HepG2 (cell line): ENCODE measurements around the gene NSD1. TPM values are rescaled to one million over a fixed set of nuclear protein-coding genes. Genes with fewer than 3 reads are reported as not detected.

Experiments used
- ATAC-seq: fragments of 200-7000 bp; cut with Tn5 transposase; 3 replicates; pipeline ENCODE4 v1.9.1; 2020; ENCODE audit warnings: mild to moderate bottlenecking, moderate library complexity
- BruUV-seq: library from RNA; stranded (reverse); fragments of 400-500 nt; replicated peaks from 2 replicates; lab custom pipeline; 2021; lab: Mats Ljungman, UMichigan
- CTCF ChIA-PET: fragments of 300-600 bp; formaldehyde crosslinking; extraction: SDS; loops from one replicate; lab custom pipeline; 2021; ENCODE audit warnings: low total read pairs, inconsistent platforms, low intra/inter-chr PET ratio; lab: Yijun Ruan, JAX
- POLR2A ChIA-PET: fragments of 350-600 bp; sonication (Branson Sonifier 250); formaldehyde crosslinking; loops from one replicate; lab custom pipeline; 2020; ENCODE audit warnings: antibody characterized with exemption, inconsistent platforms; lab: Yijun Ruan, JAX
- DNase-seq: peaks from one replicate; pipeline ENCODE4 v3.0.0-alpha.2; 2015; ENCODE audit warnings: low spot score
- FAIRE-seq: peaks from 3 replicates; lab custom pipeline; 2011; peaks lifted over from hg19 to GRCh38; lab: Jason Lieb, UNC
- H2AFZ ChIP-seq: one replicate; pipeline ENCODE4 v1.6.1; 2011; ENCODE audit warnings: low read length, inconsistent platforms
- H3K27ac ChIP-seq: fragments of 300-600 bp; 3 replicates; pipeline ENCODE4 v1.8.0; 2011; ENCODE audit warnings: mixed run types, mild to moderate bottlenecking, mixed read lengths, low read length, inconsistent platforms; ENCODE audit not compliant: insufficient read depth; ENCODE audit errors: extremely low read length
- H3K27me3 ChIP-seq, 2 experiments: fragments of 200-600 bp in 1 of 2; 2 replicates in 1 of 2; 3 replicates in 1 of 2; pipeline versions ENCODE4 v1.6.0 to v1.8.0; 2011; ENCODE audit warnings: low read length in 2 of 2, mild to moderate bottlenecking in 2 of 2, moderate library complexity in 2 of 2, inconsistent platforms in 1 of 2; ENCODE audit not compliant: insufficient read depth in 2 of 2, control insufficient read depth in 1 of 2
- H3K36me3 ChIP-seq, 2 experiments: fragments of 200-600 bp in 1 of 2; replicated peaks in 1 of 2; 2 replicates in 1 of 2; 3 replicates in 1 of 2; pipeline versions ENCODE4 v1.5.1 to v1.8.0; 2011; ENCODE audit warnings: low read length in 2 of 2, inconsistent platforms in 1 of 2; ENCODE audit not compliant: insufficient read depth in 2 of 2, control insufficient read depth in 1 of 2
- H3K4me1 ChIP-seq: 2 replicates; pipeline ENCODE4 v1.5.1; 2012; ENCODE audit warnings: low read length, inconsistent platforms; ENCODE audit not compliant: insufficient read depth
- H3K4me2 ChIP-seq: 2 replicates; pipeline ENCODE4 v1.6.0; 2011; ENCODE audit warnings: low read depth, low read length, inconsistent platforms
- H3K4me3 ChIP-seq, 3 experiments: fragments of 200-600 bp in 1 of 3; sonication (generic), shearing (Covaris generic) in 1 of 3; replicated peaks in 1 of 3; 2 replicates each; pipeline ENCODE4 v1.5.1; 2011 to 2016; ENCODE audit warnings: low read length in 3 of 3, inconsistent platforms in 2 of 3, low read depth in 2 of 3, mild to moderate bottlenecking in 2 of 3, control low read depth in 1 of 3, mixed read lengths in 1 of 3; ENCODE audit not compliant: insufficient read depth in 1 of 3
- H3K79me2 ChIP-seq: one replicate; pipeline ENCODE4 v1.6.1; 2011; ENCODE audit warnings: low read length, inconsistent platforms; ENCODE audit not compliant: insufficient read depth
- H3K9ac ChIP-seq: 2 replicates; pipeline ENCODE4 v1.6.0; 2011; ENCODE audit warnings: mild to moderate bottlenecking, low read depth, low read length, inconsistent platforms; ENCODE audit not compliant: insufficient read depth
- H3K9me3 ChIP-seq: 2 replicates; pipeline ENCODE4 v1.5.1; 2012; ENCODE audit warnings: mild to moderate bottlenecking, low read length
- H4K20me1 ChIP-seq: 2 replicates; pipeline ENCODE4 v1.6.0; 2011; ENCODE audit warnings: inconsistent platforms, mild to moderate bottlenecking, low read length, moderate library complexity; ENCODE audit not compliant: insufficient read depth
- DPF2 ChIP-seq: sonication (generic); formaldehyde crosslinking; IDR thresholded peaks from 2 replicates; pipeline ENCODE4 v1.4.0; 2020; ENCODE audit warnings: mild to moderate bottlenecking, low read depth, missing genetic modification reagents, borderline replicate concordance
- DR1 ChIP-seq: sonication (generic); formaldehyde crosslinking; IDR thresholded peaks from 2 replicates; pipeline ENCODE4 v1.8.0; 2021; ENCODE audit warnings: mild to moderate bottlenecking, missing genetic modification reagents, inconsistent platforms
- MTERF4 ChIP-seq: sonication (generic); formaldehyde crosslinking; IDR thresholded peaks from 2 replicates; pipeline ENCODE4 v1.8.0; 2023; ENCODE audit warnings: mild to moderate bottlenecking, missing genetic modification reagents
- NFRKB ChIP-seq: fragments of 450-650 bp; IDR thresholded peaks from 2 replicates; pipeline ENCODE4 v1.6.1; 2017
- POLR2AphosphoS2 ChIP-seq: IDR thresholded peaks from 2 replicates; pipeline ENCODE4 v1.6.1; 2011; ENCODE audit warnings: low read depth, low read length, improper control_type of control experiment
- RELA ChIP-seq: sonication (generic); formaldehyde crosslinking; IDR thresholded peaks from 2 replicates; pipeline ENCODE4 v1.4.0; 2020; ENCODE audit warnings: missing genetic modification reagents
- SAFB2 ChIP-seq: sonication (generic); formaldehyde crosslinking; IDR thresholded peaks from 2 replicates; pipeline ENCODE4 v1.5.1; 2020; ENCODE audit warnings: missing genetic modification reagents, low read depth, mild to moderate bottlenecking, borderline replicate concordance
- ZMYM2 ChIP-seq: sonication (generic); formaldehyde crosslinking; IDR thresholded peaks from 2 replicates; pipeline ENCODE4 v1.8.0; 2022; ENCODE audit warnings: mild to moderate bottlenecking, missing genetic modification reagents
- ZNF263 ChIP-seq: sonication (generic); formaldehyde crosslinking; IDR thresholded peaks from 2 replicates; pipeline ENCODE4 v1.4.0; 2020; ENCODE audit warnings: missing genetic modification reagents
- ZNF484 ChIP-seq: sonication (generic); formaldehyde crosslinking; IDR thresholded peaks from 2 replicates; pipeline ENCODE4 v1.5.1; 2020; ENCODE audit warnings: mild to moderate bottlenecking, low read depth, missing genetic modification reagents, borderline replicate concordance
- ZNF530 ChIP-seq: sonication (generic); formaldehyde crosslinking; IDR thresholded peaks from 2 replicates; pipeline ENCODE4 v1.5.0; 2020; ENCODE audit warnings: low read depth, mild to moderate bottlenecking, missing genetic modification reagents
- ZNF687 ChIP-seq: sonication (generic); formaldehyde crosslinking; IDR thresholded peaks from 2 replicates; pipeline ENCODE4 v1.5.1; 2020; ENCODE audit warnings: mild to moderate bottlenecking, missing genetic modification reagents, moderate library complexity
- ZNF879 ChIP-seq: sonication (generic); formaldehyde crosslinking; IDR thresholded peaks from 2 replicates; pipeline ENCODE4 v1.8.1; 2023; ENCODE audit warnings: missing genetic modification reagents
- WGBS: methylation state at CpG from one replicate; pipeline ENCODE4 v1.1.6; 2017; ENCODE audit warnings: low lambda C conversion rate; 5-methylcytosine and 5-hydroxymethylcytosine counted together
- in situ Hi-C: cut with HindIII; loops from 2 replicates; pipeline ENCODE4 v1.10.0; 2017; ENCODE audit warnings: low pct_unique_long_range_greater_than_20kb; ENCODE audit not compliant: extremely low pct_ligation_motif_present
- intact Hi-C: fragments of 100-400 bp; cut with micrococcal nuclease; formaldehyde crosslinking; loops from one replicate; pipeline ENCODE4 v1.10.0; 2022; ENCODE audit not compliant: unreplicated experiment
- polyA plus RNA-seq, 8 experiments: library from polyadenylated mRNA; depleted of rRNA in 3 of 8; stranded (reverse) in 7 of 8; unstranded in 1 of 8; fragments of >200 nt; fragmentation: Illumina TruSeq in 4 of 8; extraction: Trizol in 4 of 8; gene quantifications; 2 replicates each; pipeline versions ENCODE4 v1.2.1 to v1.2.3, GENCODE V29; 2011 to 2016; ENCODE audit warnings: low read depth in 4 of 8, missing spikeins in 1 of 8, mixed read lengths in 1 of 8; ENCODE audit not compliant: insufficient read depth in 1 of 8
- total RNA-seq, 5 experiments: library from RNA; depleted of rRNA; stranded (reverse); fragments of >200 nt; fragmentation: Illumina TruSeq; extraction: Trizol; gene quantifications; 2 replicates each; pipeline ENCODE4 v1.2.3, GENCODE V29; 2016; ENCODE audit warnings: low read depth in 1 of 5

The NSD1 gene
- total and polyA plus RNA-seq, 2 of the 13 experiments (the other 11 are each of a cell fraction or from before 2014, with no cell fraction given): 0.01 to 0.09 TPM

GRCh38 chr5:177319913-177320588, 186.5 kb downstream of the NSD1 start:
- Histone ChIP-seq H3K36me3 (peaks cover 4 to 17% of the 10 kb centered on the region in 2 experiments; a peak in 2 of 5 replicates), H3K9ac (no peak overlapping the region), H3K27me3 (no peaks in the 10 kb centered on the region), H4K20me1 (no peaks in the 10 kb centered on the region), H3K27ac (no peak overlapping the region), H2AFZ (no peak overlapping the region), H3K4me1 (peaks cover 38% of the 10 kb centered on the region), H3K9me3 (no peaks in the 10 kb centered on the region), H3K4me3 (no peak overlapping the region), H3K4me2 (no peak overlapping the region)
- FAIRE-seq (no peak), DNase-seq (no peak), ATAC-seq (no peak)
- BruUV-seq: no TSS peak
- WGBS: 98% methylated on average over 10 of the region's 14 CpGs
- intact Hi-C loops: loop anchor here (5.0 kb wide), 1 partner anchor 47 kb away; no protein-coding TSS in a partner anchor
- POLR2A ChIA-PET: no interaction called here
- in situ Hi-C loops: no loop called here
- no peak for TF ChIP-seq MTERF4
- 0 out of 2 replicates have a peak, but pooled peaks have one; percentile 29 for TF ChIP-seq ZNF263 (CRISPR knock-in tag)
- TF ChIP-seq, all 625 proteins: peak for 1
- CTCF ChIA-PET: no interaction called here
- peaks cover 6% of the 10 kb centered on the region for H3K79me2 ChIP-seq

- Histone ChIP-seq H3K9ac (0 out of 2 replicates have a peak overlapping the region, but pooled peaks have one; percentile 15), H3K4me1 (peaks cover 42% of the 10 kb centered on the region), H2AFZ (no peak overlapping the region), H3K27ac (no peak overlapping the region), H3K4me3 (no peak overlapping the region), H4K20me1 (no peaks in the 10 kb centered on the region), H3K9me3 (no peaks in the 10 kb centered on the region), H3K36me3 (peaks cover 4 to 17% of the 10 kb centered on the region in 2 experiments; a peak in 2 of 5 replicates), H3K27me3 (no peaks in the 10 kb centered on the region), H3K79me2 (peaks cover 7% of the 10 kb centered on the region), H3K4me2 (no peak overlapping the region)
- BruUV-seq: no TSS peak
- in situ Hi-C loops: no loop called here
- 97% methylated on average over 7 of the region's 7 CpGs for WGBS
- ATAC-seq (no peak), DNase-seq (no peak), FAIRE-seq (no peak)
- intact Hi-C loops: no loop called here
- ChIA-PET CTCF (no interaction called here), POLR2A (no interaction called here)
- TF ChIP-seq DPF2 (no peak), RELA (CRISPR knock-in tag) (no peak), SAFB2 (CRISPR knock-in tag) (no peak), ZNF484 (no peak), POLR2AphosphoS2 (no peak), ZNF879 (CRISPR knock-in tag) (no peak), ZNF530 (no peak), ZNF687 (CRISPR knock-in tag) (no peak), NFRKB (no peak), ZMYM2 (CRISPR knock-in tag) (no peak), DR1 (CRISPR knock-in tag) (no peak)
Observed at GRCh38 chr5:177320879-177321278, 187.3 kb downstream of the NSD1 start.
